HG03342 (cell line): Measurements from ENCODE around the gene PIGL.
"Not testable (repeated sequence)": the region's sequence is repeated elsewhere in the genome, so short reads cannot be mapped to it uniquely, and the experiment has no call there.

ENCODE experiments used
- ATAC-seq: cut with Tn5 transposase; IDR thresholded peaks from one replicate; pipeline ENCODE4 v1.9.1; 2021; ENCODE audit warnings: mild to moderate bottlenecking, moderate library complexity; ENCODE audit not compliant: unreplicated experiment

Gene PIGL

GRCh38 chr17:16302856-16303255, 85.8 kb downstream of the PIGL start:
- ATAC-seq: no peak

GRCh38 chr17:16304830-16305229, 87.8 kb downstream of the PIGL start:
- no peak for ATAC-seq

GRCh38 chr17:16306211-16306610, 89.2 kb downstream of the PIGL start:
- no peak for ATAC-seq

GRCh38 chr17:16312061-16312460, 95.1 kb downstream of the PIGL start:
- not testable (repeated sequence) for ATAC-seq

- ATAC-seq: no peak
Observed at GRCh38 chr17:16313139-16314090, 96.4 kb downstream of the PIGL start.

GRCh38 chr17:16314189-16314588, 97.2 kb downstream of the PIGL start:
- ATAC-seq: no peak

GRCh38 chr17:16314859-16315258, 97.8 kb downstream of the PIGL start:
- no peak for ATAC-seq

GRCh38 chr17:16319969-16320368, 103.0 kb downstream of the PIGL start:
- no peak for ATAC-seq

- ATAC-seq: no peak
Observed at GRCh38 chr17:16322636-16323035, 105.6 kb downstream of the PIGL start.

- ATAC-seq: no peak
Observed at GRCh38 chr17:16325964-16326363, 109.0 kb downstream of the PIGL start.

GRCh38 chr17:16327018-16327417, 110.0 kb downstream of the PIGL start:
- ATAC-seq: no peak

GRCh38 chr17:16328997-16329396, 112.0 kb downstream of the PIGL start:
- ATAC-seq: no peak

GRCh38 chr17:16329519-16330271, 112.7 kb downstream of the PIGL start:
- ATAC-seq: no peak

GRCh38 chr17:16338391-16338790, 121.4 kb downstream of the PIGL start:
- no peak for ATAC-seq

GRCh38 chr17:16339402-16339801, 122.4 kb downstream of the PIGL start:
- ATAC-seq: no peak

- no peak for ATAC-seq
Observed at GRCh38 chr17:16339959-16340358, 122.9 kb downstream of the PIGL start.

GRCh38 chr17:16342979-16343378, 126.0 kb downstream of the PIGL start:
- ATAC-seq: no peak

GRCh38 chr17:16343569-16343968, 126.6 kb downstream of the PIGL start:
- ATAC-seq: no peak

GRCh38 chr17:16345565-16345964, 128.6 kb downstream of the PIGL start:
- ATAC-seq: no peak

- ATAC-seq: no peak
Observed at GRCh38 chr17:16346721-16347271, 129.8 kb downstream of the PIGL start.

GRCh38 chr17:16348586-16348985, 131.6 kb downstream of the PIGL start:
- ATAC-seq: no peak

GRCh38 chr17:16349431-16349830, 132.4 kb downstream of the PIGL start:
- ATAC-seq: no peak
